KOPT-K1 (cell line): ENCODE measurements around the gene MED13.

Source experiments
- H3K27ac ChIP-seq: fragments of 200-600 bp; sonication (generic); 2 replicates; pipeline ENCODE4 v1.5.1; 2016; ENCODE audit warnings: antibody characterized with exemption, mild to moderate bottlenecking, low read depth, low read length; ENCODE audit not compliant: poor library complexity, severe bottlenecking
- H3K36me3 ChIP-seq: fragments of 200-600 bp; sonication (generic); 2 replicates; pipeline ENCODE4 v1.5.1; 2017; ENCODE audit warnings: antibody characterized with exemption, mild to moderate bottlenecking, low read length, moderate library complexity; ENCODE audit not compliant: insufficient read depth
- H3K9me3 ChIP-seq: fragments of 200-600 bp; sonication (generic); 2 replicates; pipeline ENCODE4 v1.5.1; 2017; ENCODE audit warnings: antibody characterized with exemption, low read length, mild to moderate bottlenecking; ENCODE audit not compliant: insufficient read depth, poor library complexity, severe bottlenecking

Gene MED13

DNA sequence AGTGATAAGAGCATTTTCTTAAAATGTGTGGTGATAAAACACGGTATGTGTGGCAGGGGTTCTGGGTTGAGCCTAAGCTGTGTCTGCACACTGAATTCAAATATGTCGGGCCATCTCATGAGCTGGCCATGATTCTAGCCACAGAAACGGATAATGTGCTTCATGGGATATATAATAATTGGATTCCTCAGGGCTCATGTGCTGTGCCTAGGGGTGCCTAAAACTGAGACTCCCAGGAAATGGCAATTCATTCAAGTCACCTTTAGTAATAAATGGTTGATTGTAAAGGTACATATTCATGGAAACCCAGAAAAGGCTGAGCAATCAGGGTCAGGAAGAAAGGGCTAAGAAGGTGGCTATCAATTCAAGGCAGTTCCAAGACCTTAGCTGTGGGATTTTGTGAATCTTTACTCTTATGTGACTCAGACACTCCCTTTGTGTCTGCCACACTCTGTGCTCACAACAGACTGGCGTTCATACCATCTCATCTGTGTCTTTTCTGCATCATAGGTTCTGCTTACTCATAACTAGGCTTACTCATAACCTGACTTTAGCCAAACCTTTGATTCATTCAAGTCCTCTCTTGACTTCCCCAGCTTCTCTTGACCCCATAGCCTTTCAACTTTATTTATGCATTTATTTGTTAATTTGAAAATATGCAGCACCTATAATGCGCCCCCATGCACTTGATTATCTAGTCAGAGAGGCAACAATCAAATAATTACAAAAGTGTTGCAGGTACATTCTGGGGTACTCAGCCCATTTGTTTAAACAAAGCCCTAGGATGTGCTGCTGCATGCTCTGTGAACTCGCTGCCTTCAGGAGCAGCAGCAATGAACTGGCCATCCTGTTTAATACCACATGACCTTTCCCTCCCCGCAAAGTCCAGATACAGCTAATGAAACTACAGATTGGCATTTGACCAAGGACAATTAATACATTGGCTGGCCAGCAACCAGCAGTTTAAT is 28.4 kb upstream of the MED13 start:
- no peaks in the 10 kb centered on the region for H3K9me3 ChIP-seq
- H3K27ac ChIP-seq, result no peak overlapping the region
- no peaks in the 10 kb centered on the region for H3K36me3 ChIP-seq

DNA sequence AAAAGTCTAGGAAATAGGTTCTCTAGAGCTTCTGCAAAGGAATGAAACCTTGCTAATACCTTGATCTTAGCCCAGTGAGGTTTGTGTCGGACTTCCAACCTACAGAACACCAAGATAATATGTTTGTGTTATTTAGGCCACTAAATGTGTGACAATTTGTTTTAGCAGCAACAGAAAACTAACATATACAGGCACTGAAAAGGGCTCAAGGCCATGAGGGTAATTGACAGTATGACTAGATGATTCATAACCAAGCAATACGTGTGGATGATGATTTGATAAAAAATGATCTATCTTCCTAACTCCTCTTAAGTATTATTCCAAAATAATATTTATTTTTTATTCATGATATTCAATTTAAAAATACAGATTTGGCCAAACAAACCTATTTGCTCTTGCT is 27.7 kb upstream of the MED13 start:
- H3K27ac ChIP-seq, result no peak overlapping the region
- no peaks in the 10 kb centered on the region for H3K9me3 ChIP-seq

DNA sequence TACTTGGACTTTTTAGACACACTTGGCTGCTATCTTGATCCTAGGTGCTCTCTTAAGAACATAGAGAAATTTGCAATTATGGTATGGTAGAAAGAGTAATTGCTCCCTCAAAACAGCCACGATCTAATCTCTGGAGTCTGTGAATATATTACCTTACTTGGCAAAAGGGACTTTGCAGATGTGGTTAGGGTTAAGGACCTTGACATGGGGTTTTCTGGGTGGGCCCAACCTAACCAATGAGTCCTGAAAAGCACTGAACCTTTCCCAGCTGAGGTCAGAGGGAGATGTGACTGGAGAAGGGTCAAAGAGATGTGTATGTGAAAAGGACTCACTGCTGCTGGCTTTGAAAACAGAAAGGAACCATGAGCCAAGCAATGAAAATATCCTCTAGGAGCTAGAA is 26.7 kb upstream of the MED13 start:
- H3K36me3 ChIP-seq, result no peaks in the 10 kb centered on the region
- H3K9me3 ChIP-seq, result no peaks in the 10 kb centered on the region
- H3K27ac ChIP-seq, result no peak overlapping the region

More for the DNA sequence above, 27.7 kb upstream of the MED13 start:
- H3K36me3 ChIP-seq, result no peaks in the 10 kb centered on the region

DNA sequence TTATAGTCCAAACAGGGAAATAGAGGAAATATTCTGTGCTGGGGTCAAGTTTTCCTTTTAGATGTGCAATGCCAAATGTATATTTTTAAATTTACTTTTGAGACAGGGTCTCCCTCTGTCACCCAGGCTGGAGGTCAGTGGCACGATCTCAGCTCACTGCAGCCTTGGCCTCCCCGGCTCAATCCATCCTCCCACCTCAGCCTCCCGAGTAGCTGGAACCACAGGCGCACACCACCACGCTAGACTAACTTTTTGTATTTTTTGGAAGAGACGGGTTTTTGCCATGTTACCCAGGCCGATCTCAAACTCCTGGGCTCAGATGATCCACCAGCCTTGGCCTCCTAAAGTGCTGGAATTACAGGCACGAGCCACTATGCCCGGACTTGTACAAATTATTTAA is 25.8 kb upstream of the MED13 start:
- no peak overlapping the region for H3K27ac ChIP-seq
- no peaks in the 10 kb centered on the region for H3K9me3 ChIP-seq
- H3K36me3 ChIP-seq, result no peaks in the 10 kb centered on the region

DNA sequence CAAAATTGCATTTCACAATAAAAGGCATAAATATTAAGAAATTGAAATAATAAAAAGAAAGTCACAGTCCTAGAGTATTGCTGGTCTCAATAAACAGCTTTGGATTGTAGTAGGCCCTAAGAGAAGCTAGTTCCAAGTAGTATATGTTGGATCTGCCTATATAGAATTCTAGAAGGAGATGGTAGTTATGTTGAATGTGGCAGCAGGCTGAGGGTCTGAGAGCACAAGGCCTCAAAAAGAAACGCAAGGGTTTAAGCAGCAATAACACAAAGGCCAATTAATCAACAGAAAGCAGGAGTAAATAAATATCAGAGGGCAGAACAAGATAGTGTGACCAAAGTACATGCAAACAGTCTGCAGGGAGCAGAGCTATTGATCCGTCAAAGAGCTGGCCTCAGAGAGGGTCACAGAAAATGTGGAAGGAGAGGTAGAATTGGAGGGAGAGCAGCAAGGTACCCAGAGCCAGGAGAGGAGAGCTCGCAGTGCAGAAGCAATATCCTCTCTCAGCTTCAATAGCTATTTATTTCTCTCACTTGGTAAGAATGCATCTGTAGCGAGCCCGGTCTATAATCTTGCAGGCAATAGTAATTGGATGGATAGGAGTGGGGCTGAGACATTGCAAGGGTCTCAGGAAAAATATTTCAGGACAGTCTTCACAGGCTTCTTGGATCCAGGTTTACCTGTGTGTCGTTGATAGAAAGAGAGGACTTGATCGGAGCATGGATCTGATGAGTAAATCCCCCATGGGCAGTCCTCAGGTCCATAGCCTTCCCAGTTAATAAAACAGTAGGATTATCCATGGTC is 25.1 kb upstream of the MED13 start:
- H3K9me3 ChIP-seq, result no peaks in the 10 kb centered on the region
- H3K27ac ChIP-seq, result no peak overlapping the region
- no peaks in the 10 kb centered on the region for H3K36me3 ChIP-seq

DNA sequence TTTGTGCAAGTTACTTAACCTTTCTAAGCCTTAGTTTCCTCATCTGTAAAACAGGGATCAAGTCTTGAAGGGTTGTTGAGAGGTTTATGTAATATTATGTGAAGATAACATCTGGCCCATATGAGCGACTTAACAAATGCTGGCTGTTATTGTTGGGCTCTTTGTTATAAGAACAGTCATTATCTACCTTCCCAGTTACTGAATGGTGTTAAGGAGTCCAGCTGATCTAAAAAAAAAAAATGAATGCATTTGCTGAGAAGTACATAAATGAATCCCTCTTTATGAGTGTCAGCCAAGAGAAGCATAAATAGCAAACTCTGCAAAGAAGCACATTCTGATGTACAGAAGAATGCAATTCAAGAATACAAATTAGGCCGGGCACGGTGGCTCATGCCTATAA is 24.3 kb upstream of the MED13 start:
- Histone ChIP-seq H3K27ac (no peak overlapping the region), H3K9me3 (no peaks in the 10 kb centered on the region), H3K36me3 (no peaks in the 10 kb centered on the region)

- Histone ChIP-seq H3K27ac (no peak overlapping the region), H3K36me3 (no peaks in the 10 kb centered on the region), H3K9me3 (no peaks in the 10 kb centered on the region)
These were observed 21.7 kb upstream of the MED13 start for GRCh38 chr17:62086737-62087136.

DNA sequence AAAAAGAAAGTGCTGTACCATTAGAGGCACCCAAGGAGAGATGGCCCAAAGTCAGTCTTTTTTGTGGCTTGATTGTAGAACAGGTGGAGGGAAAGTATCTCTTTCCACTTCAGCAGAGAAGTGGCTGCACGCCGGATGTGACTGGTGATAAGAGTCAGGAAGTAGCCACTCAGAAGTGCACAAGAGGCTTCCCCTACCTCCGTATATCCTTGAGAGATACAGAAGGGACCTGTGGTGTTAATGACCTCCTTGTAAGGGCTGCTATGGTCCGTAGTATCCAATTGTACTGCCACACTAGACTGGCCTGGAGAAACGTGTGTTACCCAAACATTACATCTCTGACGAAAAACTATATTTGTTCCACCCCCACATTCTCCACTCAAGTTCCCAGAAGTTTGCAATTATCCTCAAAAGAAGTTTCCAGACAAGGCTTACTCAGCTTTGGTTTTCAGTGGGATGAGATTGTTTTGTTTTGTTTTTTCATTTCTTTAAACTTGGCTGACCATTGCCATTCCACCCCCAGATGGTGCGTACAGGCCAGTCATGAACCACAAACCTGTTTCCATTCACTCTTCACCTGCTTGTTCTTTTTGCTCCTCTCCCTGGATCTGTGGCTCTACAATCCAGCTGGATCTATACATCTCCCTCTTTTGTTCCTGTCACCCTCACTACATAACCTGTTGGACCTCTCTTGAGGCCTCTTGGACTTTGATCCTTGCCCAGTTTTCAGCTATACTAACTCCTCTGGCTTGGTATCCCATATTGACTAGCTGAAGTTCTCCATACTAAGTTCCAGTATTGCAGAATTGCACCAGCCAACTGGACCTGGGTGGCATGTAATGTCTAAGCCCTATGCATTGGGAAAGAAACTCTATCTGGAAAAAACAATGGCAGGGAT is 20.7 kb upstream of the MED13 start:
- Histone ChIP-seq H3K9me3 (no peaks in the 10 kb centered on the region), H3K27ac (peak overlapping the region; percentile 6), H3K36me3 (no peaks in the 10 kb centered on the region)

- H3K27ac ChIP-seq, result no peak overlapping the region
- no peaks in the 10 kb centered on the region for H3K9me3 ChIP-seq
- H3K36me3 ChIP-seq, result no peaks in the 10 kb centered on the region
These were observed 19.5 kb upstream of the MED13 start for GRCh38 chr17:62084585-62084984.

DNA sequence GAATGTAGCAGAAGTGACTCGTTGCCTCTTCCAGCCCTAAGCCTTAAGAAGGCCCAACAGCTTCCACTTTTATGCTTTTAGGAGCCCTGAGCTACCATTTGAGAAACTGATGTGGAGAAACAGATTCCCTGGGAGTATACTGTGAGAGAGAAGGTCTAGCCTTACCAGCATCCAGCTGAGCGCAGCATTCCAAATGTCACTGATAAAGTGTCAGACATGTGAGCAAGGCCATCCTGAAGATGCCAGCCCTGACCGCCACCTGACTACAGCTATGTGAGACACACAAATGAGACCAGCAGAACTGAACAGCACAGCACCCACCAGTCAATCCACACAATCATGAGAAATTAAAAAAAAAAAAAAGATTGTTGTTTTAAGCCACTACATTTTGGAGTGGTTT is 18.6 kb upstream of the MED13 start:
- Histone ChIP-seq H3K27ac (no peak overlapping the region), H3K9me3 (no peaks in the 10 kb centered on the region), H3K36me3 (no peaks in the 10 kb centered on the region)

GRCh38 chr17:62080647-62081046 is 15.6 kb upstream of the MED13 start:
- no peaks in the 10 kb centered on the region for H3K36me3 ChIP-seq
- no peak overlapping the region for H3K27ac ChIP-seq
- H3K9me3 ChIP-seq, result no peaks in the 10 kb centered on the region

GRCh38 chr17:62078009-62078408 is 12.9 kb upstream of the MED13 start:
- Histone ChIP-seq H3K9me3 (no peaks in the 10 kb centered on the region), H3K27ac (no peak overlapping the region), H3K36me3 (no peaks in the 10 kb centered on the region)

- Histone ChIP-seq H3K9me3 (no peaks in the 10 kb centered on the region), H3K36me3 (no peaks in the 10 kb centered on the region), H3K27ac (no peak overlapping the region)
These were observed 12.0 kb upstream of the MED13 start for GRCh38 chr17:62076864-62077788.

GRCh38 chr17:62075308-62075815 is 10.3 kb upstream of the MED13 start:
- no peaks in the 10 kb centered on the region for H3K9me3 ChIP-seq
- H3K27ac ChIP-seq, result no peak overlapping the region
- H3K36me3 ChIP-seq, result no peaks in the 10 kb centered on the region
